ENCODE results near the gene WIPF3.
"Not testable (repeated sequence)": the region's sequence is repeated elsewhere in the genome, so short reads cannot be mapped to it uniquely, and the experiment has no call there.

Gene WIPF3

GRCh38 chr7:29955075-29955792 is 148.9 kb downstream of the WIPF3 start:
- DNase-seq (ENCODE audit: low spot score): no peak

GRCh38 chr7:29955799-29956486 is 149.6 kb downstream of the WIPF3 start:
- no peak for DNase-seq (ENCODE audit: low spot score)

DNA sequence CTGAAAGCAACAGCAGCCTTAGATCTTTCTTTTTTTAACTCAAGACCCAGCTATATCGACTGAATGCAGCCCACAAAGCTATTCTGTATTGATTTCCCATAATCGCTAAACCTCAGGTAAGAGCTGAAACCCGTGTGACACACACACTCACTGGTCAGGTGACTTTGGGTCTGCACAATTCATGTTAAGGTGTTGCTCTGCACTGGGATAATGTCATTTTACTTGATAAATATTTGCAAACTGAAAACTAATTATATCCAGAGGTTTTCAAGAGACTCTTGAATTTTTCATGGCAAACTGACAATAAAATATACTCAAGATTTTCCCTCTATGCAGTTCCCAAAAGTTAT is 150.2 kb downstream of the WIPF3 start:
- DNase-seq (ENCODE audit: low spot score): no peak

DNA sequence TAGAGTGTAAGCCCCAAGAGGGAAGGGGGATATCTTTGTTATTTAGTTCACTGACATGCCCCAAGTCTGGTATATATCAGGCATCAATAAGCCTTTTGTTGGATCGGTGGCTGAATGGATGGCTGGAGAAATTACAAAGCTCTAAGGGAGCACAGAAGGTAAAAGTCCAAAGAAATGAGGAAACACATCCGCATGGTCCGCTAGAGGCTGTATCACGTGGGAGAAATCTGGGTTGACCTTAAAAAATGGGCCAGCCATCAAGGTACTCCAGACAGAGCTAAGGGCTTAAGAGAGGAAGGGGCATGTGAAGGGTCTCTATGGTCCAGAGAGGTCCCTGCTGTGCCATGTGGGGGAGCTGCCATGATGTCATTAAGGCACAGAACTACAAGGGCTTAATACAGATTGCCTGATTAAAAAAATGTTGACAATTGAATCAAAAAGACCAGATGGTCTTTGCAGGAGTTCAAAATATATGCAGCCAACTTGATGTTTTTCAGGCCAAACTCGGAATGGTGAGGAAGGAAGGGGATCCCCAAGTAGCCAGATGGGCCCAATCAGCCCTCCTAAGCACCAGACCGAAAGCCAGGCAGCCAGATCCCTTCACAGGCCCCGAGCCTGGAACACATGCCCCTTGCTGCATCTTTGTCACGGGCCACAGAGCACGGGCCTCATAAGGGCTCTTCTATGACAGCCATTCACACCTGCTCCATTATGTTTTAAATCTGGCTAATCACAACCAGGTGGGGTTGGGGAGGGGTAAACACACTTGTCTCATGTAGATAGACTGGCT is 151.4 kb downstream of the WIPF3 start:
- DNase-seq (ENCODE audit: low spot score): no peak

DNA sequence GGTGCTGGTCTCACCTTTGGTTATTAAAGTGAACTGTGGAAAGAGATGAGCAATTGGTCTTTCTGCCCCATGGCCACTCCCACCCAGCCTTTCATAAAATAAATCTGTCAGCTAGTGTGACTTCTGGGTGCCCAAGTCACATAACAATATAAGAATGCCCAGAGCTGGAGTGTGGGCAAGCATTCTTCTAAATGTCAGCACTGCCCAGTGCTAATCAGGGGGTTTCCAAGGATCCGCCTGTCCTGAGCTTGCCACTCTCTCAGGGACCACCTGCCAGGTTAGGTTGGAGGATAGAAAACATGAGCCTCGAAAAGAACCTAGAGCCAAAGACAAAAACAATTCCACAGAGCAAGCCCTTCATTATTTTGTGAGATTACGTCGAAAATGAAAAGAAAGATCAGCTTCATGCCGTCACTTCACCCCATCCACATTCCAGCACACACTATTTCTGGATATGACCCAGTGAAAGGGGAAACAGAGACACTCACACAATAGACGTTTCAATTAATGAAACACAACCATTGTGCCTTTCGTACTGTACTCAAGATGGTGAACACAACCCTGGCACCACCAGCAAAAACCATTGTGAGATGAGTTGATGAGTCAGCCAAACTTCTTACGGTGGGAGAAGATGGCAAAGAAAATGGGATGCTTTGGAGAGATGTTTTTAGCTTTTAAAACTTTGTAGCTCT is 152.5 kb downstream of the WIPF3 start:
- no peak for DNase-seq (ENCODE audit: low spot score)

- not testable (repeated sequence) for DNase-seq (ENCODE audit: low spot score)
Measured at GRCh38 chr7:29961611-29962010, 155.3 kb downstream of the WIPF3 start.

DNA sequence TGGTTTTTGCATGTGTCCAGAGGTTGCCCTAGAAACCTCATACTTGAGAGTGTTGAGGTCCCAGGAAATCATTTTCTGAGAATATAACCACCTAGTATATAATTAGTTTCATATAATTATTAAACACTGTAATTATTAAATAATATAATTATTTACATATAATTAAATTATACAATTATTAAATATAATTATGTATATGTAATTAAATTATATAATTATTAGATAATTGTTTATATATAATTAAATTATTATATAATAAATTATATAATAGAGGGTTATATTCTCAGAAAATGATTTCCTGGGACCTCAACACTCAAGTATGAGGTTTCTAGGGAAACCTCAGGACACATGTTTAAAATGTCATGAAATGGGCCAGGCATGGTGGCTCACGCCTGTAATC is 155.7 kb downstream of the WIPF3 start:
- DNase-seq (ENCODE audit: low spot score): no peak

DNA sequence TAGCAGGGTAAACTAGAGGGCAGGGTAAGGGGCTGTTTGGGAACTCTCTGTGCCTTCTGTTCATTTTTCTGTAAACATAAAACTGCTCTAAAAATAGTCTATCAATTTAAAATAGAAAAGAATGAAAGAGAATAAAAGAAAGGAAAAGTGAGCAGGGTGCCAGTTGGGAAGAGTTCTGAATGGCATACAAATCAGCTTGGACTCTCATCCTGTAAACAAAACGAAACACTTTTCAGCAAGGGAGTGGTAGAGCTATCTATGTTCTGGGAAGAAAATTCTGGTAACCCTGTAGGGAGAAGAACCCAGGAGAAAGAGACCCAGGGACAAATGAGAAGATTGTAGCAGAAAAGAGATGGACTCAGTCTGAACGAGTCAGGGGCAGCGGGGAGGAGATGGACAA is 158.7 kb downstream of the WIPF3 start:
- no peak for DNase-seq (ENCODE audit: low spot score)

All from AG08395 (cell line).